Measurements from ENCODE around the gene MYH14. TPM values are rescaled to one million over a fixed set of nuclear protein-coding genes. Genes with fewer than 3 reads are reported as not detected.
"Not testable (repeated sequence)": the region's sequence is repeated elsewhere in the genome, so short reads cannot be mapped to it uniquely, and the experiment has no call there.

The MYH14 gene
- total RNA-seq, 5 donors from 2014 or later (not counting 1 experiment from before 2014, with no cell fraction given): 0.23 to 0.79 (median 0.70) TPM; not detected in 2

DNA sequence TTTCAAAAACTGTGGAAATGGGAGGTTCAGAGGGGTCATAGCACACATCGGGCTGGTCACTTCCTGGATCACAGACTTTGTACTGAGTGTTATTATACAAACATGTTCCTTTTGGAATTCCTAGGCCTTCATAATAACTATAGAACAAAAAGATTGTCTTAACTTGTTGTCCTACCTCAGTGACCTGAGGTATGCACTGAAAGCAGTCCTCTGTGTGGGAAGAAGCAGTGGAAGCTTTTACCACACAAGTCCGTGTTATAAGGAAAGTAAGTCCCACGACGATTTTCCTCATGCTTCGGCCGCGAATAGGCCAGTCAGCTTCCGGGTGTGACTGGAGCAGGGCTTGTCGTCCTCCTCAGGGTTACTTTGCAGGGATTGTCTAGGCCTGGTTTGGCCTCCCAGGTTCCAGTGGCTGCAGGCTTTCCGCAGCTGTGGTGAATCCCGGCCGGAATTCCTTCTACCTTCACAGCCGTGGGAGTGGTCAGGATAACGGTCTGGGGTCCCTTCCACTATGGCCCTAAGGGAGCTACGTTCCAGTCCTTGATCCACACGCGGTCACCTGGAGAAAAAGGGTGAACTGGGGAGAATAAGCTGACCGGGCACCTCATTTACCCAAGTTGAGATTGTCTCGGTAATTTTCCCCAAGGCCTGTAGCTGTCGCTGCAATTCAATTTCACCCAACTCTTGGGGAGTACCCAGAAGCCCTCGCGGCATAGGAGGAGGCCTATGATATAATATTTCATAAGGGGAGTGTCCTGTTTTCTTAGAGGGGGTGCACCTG, 146.0 kb downstream of the MYH14 start:
- Histone ChIP-seq H3K27me3 (replicated peaks in 1 of 2; ENCODE audit: control insufficient read depth in 2 of 2, extremely low read depth in 1 of 2, insufficient read depth in 2 of 2, low read length in 1 of 2) (peaks cover 0 to 15% of the 10 kb centered on the region in 2 experiments), H3K27ac (ENCODE audit: low read length) (no peak overlapping the region), H3K4me1 (ENCODE audit: control insufficient read depth in 1 of 2, extremely low read depth in 1 of 2, insufficient read depth in 2 of 2, low read length in 2 of 2) (peaks cover 0 to 4% of the 10 kb centered on the region in 2 experiments), H3K36me3 (ENCODE audit: control insufficient read depth in 2 of 2, extremely low read depth in 1 of 2, insufficient read depth in 1 of 2, low read length in 1 of 2) (no peaks in the 10 kb centered on the region), H3K4me3 (ENCODE audit: control insufficient read depth in 1 of 2, extremely low read depth in 1 of 2, low read length in 1 of 2) (no peak overlapping the region), H3K9me3 (no peaks in the 10 kb centered on the region)
- 79% methylated on average over 8 of the region's 22 CpGs for WGBS (ENCODE audit: insufficient coverage)
- H3K4me3 Mint-ChIP-seq: no peak overlapping the region
- ChIA-PET CTCF (no interaction called here), POLR2A (no interaction called here)
- no peak overlapping the region for H3K27ac Mint-ChIP-seq
- ATAC-seq (replicated peaks in 1 of 4) (no peak), DNase-seq (no peak)
- no peaks in the 10 kb centered on the region for H3K36me3 Mint-ChIP-seq
- no peaks in the 10 kb centered on the region for H3K27me3 Mint-ChIP-seq
- H3K9me3 Mint-ChIP-seq: peaks cover 3 to 6% (median 5%) of the 10 kb centered on the region in 3 donors
- peaks cover 10 to 17% (median 12%) of the 10 kb centered on the region in 3 donors for H3K4me1 Mint-ChIP-seq

DNA sequence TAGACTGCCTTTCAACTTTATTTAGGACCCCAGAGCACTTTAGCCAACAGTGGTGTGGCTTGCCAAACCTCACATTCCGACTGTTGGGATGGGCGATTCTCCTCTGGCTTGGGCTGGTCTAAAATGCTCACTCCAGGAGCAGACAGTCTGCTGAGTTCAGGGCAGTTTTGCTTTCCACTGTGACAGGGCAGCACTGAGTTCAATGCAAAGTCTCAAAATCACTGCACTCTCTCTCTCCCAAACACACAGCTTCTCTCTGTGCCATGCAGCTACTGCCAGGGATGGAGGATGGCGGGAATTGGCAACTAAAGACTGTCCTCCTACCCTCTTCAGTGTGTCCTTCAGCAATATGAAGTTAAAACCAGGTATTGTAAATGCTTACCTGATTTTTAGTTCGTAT, 148.8 kb downstream of the MYH14 start:
- H3K36me3 ChIP-seq (ENCODE audit: control insufficient read depth in 2 of 2, extremely low read depth in 1 of 2, insufficient read depth in 1 of 2, low read length in 1 of 2): no peaks in the 10 kb centered on the region
- H3K36me3 Mint-ChIP-seq: no peaks in the 10 kb centered on the region
- ChIA-PET POLR2A (interaction anchor here in 1 of 2 donors (0.6 kb wide), 1 partner anchor 8 kb away, joined by 4 read pairs; no protein-coding TSS in a partner anchor), CTCF (no interaction called here)
- WGBS (ENCODE audit: insufficient coverage): 90% methylated on average over 2 of the region's 4 CpGs
- H3K27ac Mint-ChIP-seq: no peak overlapping the region
- H3K27me3 Mint-ChIP-seq: no peaks in the 10 kb centered on the region
- H3K4me3 Mint-ChIP-seq: no peak overlapping the region
- no peaks in the 10 kb centered on the region for H3K9me3 Mint-ChIP-seq
- no peaks in the 10 kb centered on the region for H3K9me3 ChIP-seq
- no peaks in the 10 kb centered on the region for H3K4me1 ChIP-seq (ENCODE audit: control insufficient read depth in 1 of 2, extremely low read depth in 1 of 2, insufficient read depth in 2 of 2, low read length in 2 of 2)
- peaks cover 8 to 9% (median 8%) of the 10 kb centered on the region in 3 donors for H3K4me1 Mint-ChIP-seq
- peaks cover 0 to 13% of the 10 kb centered on the region in 2 experiments for H3K27me3 ChIP-seq (replicated peaks in 1 of 2; ENCODE audit: control insufficient read depth in 2 of 2, extremely low read depth in 1 of 2, insufficient read depth in 2 of 2, low read length in 1 of 2)
- H3K4me3 ChIP-seq (ENCODE audit: control insufficient read depth in 1 of 2, extremely low read depth in 1 of 2, low read length in 1 of 2): no peak overlapping the region
- DNase-seq (no peak), ATAC-seq (replicated peaks in 1 of 4) (no peak)
- H3K27ac ChIP-seq (ENCODE audit: low read length): no peak overlapping the region

DNA sequence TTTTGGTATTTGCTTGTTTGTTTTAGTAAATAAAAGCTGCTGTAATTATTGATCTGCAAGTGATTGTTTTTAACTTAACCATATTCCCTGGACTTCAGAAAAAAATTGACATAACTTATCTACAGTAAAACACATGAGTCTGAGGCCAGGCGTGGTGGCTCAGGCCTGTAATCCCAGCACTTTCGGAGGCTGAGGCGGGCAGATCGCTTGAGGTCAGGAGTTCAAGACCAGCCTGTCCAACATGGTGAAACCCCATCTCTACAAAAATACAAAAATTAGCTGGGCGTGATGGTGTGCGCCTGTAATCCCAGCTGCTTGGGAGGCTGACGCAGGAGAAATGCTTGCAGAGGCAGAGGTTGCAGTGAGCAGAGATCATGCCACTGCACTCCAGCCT, 150.1 kb downstream of the MYH14 start:
- H3K27me3 Mint-ChIP-seq, POLR2A ChIA-PET: not testable (repeated sequence)

DNA sequence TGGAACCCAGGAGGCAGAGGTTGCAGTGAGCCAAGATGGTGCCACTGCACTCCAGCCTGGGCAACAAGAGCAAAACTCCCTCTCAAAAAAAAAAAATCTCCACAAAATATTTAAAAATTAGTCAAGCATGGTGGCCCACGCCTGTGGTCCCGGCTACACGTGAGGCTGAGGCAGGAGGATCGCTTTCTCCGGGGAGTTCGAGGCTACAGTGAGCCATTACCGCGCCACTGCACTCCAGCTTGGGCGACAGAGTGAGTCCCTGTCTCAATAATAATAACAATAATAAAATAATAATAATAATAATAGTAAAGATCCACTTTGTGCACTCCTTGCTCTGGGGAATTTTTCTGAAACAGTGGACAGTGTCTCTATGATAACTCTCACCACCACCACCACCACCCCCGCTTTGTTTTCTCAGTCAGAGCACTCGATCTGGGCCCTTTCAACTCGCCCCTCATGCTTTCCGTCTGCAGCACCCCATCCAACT, 153.3 kb downstream of the MYH14 start:
- peaks cover 2 to 30% of the 10 kb centered on the region in 2 experiments for H3K4me1 ChIP-seq (ENCODE audit: control insufficient read depth in 1 of 2, extremely low read depth in 1 of 2, insufficient read depth in 2 of 2, low read length in 2 of 2)
- DNase-seq (no peak), ATAC-seq (replicated peaks in 1 of 4) (no peak)
- Mint-ChIP-seq H3K36me3 (no peaks in the 10 kb centered on the region), H3K4me1 (peaks cover 26 to 38% (median 34%) of the 10 kb centered on the region in 3 donors), H3K9me3 (no peaks in the 10 kb centered on the region), H3K4me3 (peak overlapping the region; percentile 90 to 93 (median 92)), H3K27ac (peak overlapping the region in 1 of 2 donors; percentile 96), H3K27me3 (peaks cover 0 to 1% of the 10 kb centered on the region in 2 donors)
- POLR2A ChIA-PET: interaction anchor here in 1 of 2 donors (1.3 kb wide), 1 partner anchor 19 kb away, joined by 3 read pairs; no protein-coding TSS in a partner anchor
- H3K9me3 ChIP-seq: no peaks in the 10 kb centered on the region
- peak overlapping the region; percentile 94 for H3K27ac ChIP-seq (ENCODE audit: low read length)
- no peaks in the 10 kb centered on the region for H3K36me3 ChIP-seq (ENCODE audit: control insufficient read depth in 2 of 2, extremely low read depth in 1 of 2, insufficient read depth in 1 of 2, low read length in 1 of 2)
- CTCF ChIA-PET: interaction anchor here (0.6 to 1.4 kb wide), 12 partner anchors 9 to 427 kb away, joined by 3 to 10 read pairs (median 4); partner anchors contain the start of genes NAPSA (in 1 of the 2) and NR1H2 (in 1 of the 2)
- no peaks in the 10 kb centered on the region for H3K27me3 ChIP-seq (replicated peaks in 1 of 2; ENCODE audit: control insufficient read depth in 2 of 2, extremely low read depth in 1 of 2, insufficient read depth in 2 of 2, low read length in 1 of 2)
- peak overlapping the region in 1 of 2 donors; percentile 71 for H3K4me3 ChIP-seq (ENCODE audit: control insufficient read depth in 1 of 2, extremely low read depth in 1 of 2, low read length in 1 of 2)
- 0% methylated on average over 3 of the region's 13 CpGs for WGBS (ENCODE audit: insufficient coverage)

More for the DNA sequence above, 150.1 kb downstream of the MYH14 start:
- Histone ChIP-seq H3K27me3 (replicated peaks in 1 of 2; ENCODE audit: control insufficient read depth in 2 of 2, extremely low read depth in 1 of 2, insufficient read depth in 2 of 2, low read length in 1 of 2) (peaks cover 0 to 13% of the 10 kb centered on the region in 2 experiments), H3K4me1 (ENCODE audit: control insufficient read depth in 1 of 2, extremely low read depth in 1 of 2, insufficient read depth in 2 of 2, low read length in 2 of 2) (peaks cover 0 to 11% of the 10 kb centered on the region in 2 experiments)
- not testable (repeated sequence) for DNase-seq; H3K27ac ChIP-seq (ENCODE audit: low read length); H3K4me3 Mint-ChIP-seq; H3K4me3 ChIP-seq (ENCODE audit: control insufficient read depth in 1 of 2, extremely low read depth in 1 of 2, low read length in 1 of 2); H3K27ac Mint-ChIP-seq; H3K9me3 ChIP-seq; ATAC-seq (replicated peaks in 1 of 4); H3K36me3 Mint-ChIP-seq; H3K9me3 Mint-ChIP-seq; H3K36me3 ChIP-seq (ENCODE audit: control insufficient read depth in 2 of 2, extremely low read depth in 1 of 2, insufficient read depth in 1 of 2, low read length in 1 of 2)
- H3K4me1 Mint-ChIP-seq: peaks cover 4 to 12% (median 10%) of the 10 kb centered on the region in 3 donors
- WGBS (ENCODE audit: insufficient coverage): 90% methylated on average over 7 of the region's 7 CpGs
- CTCF ChIA-PET: interaction anchor here (0.6 kb wide), 2 partner anchors 11 to 17 kb away, joined by 4 read pairs; no protein-coding TSS in a partner anchor

DNA sequence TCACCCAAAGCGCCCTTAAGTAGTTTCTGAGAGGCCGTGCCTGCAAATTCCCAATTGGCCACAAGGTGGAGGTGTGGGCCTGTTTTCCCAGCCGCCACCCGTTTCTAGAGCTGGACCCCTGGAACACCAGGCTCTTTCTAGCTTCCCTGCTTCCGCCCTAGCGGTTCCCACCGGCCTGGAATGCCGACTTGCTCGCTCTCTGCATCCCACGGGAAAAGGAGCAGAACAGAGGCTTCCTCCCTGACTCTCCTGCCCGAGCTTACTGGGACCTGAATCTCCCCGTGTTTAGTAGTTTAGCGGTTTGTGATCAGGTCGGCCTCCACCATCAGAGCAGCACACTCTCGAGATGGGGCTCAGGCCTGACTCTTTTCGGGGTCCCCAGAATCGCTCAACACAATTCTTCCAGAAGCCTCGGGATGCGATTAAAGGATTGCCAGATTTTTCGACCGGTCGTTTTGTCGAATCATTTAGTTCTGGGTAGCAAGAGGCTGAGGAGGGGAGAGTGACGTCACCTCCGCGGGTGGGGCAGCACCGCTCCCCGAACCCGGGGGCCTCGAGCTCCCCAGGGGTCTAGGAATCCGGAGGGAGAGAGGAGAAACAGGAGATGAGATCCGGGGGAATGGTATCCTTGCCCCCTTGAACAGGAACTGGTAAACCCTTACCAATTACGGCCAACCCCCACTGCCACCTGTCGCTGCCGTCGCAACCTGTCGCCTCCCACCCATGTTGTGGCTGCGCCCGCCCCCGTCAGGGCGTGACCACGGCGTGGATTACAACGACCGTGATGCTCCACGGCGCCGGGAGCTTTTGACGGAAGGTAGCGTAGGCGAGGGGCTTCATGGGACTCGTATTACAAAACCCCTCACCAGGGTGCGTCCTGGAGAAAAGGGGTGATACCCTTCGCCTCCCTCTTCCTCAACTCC, 154.0 kb downstream of the MYH14 start:
- no peaks in the 10 kb centered on the region for H3K9me3 Mint-ChIP-seq
- WGBS (ENCODE audit: insufficient coverage): 2% methylated on average over 17 of the region's 54 CpGs
- peak overlapping the region; percentile 71 to 83 for H3K4me3 ChIP-seq (ENCODE audit: control insufficient read depth in 1 of 2, extremely low read depth in 1 of 2, low read length in 1 of 2)

More for the DNA sequence above, 154.0 kb downstream of the MYH14 start:
- no peaks in the 10 kb centered on the region for H3K36me3 ChIP-seq (ENCODE audit: control insufficient read depth in 2 of 2, extremely low read depth in 1 of 2, insufficient read depth in 1 of 2, low read length in 1 of 2)
- Mint-ChIP-seq H3K27me3 (peaks cover 0 to 1% of the 10 kb centered on the region in 2 donors), H3K36me3 (no peaks in the 10 kb centered on the region), H3K4me3 (peak overlapping the region; percentile 90 to 93 (median 92)), H3K4me1 (peaks cover 34 to 45% (median 40%) of the 10 kb centered on the region in 3 donors), H3K27ac (peak overlapping the region; percentile 96 to 97)
- no peaks in the 10 kb centered on the region for H3K9me3 ChIP-seq
- POLR2A ChIA-PET: interaction anchor here in 1 of 2 donors (0.6 to 1.3 kb wide), 4 partner anchors 18 to 543 kb away, joined by 3 to 5 read pairs (median 3); partner anchors contain the start of genes NUP62 and POLD1
- DNase-seq (peak; percentile 80 to 93 (median 87)), ATAC-seq (replicated peaks in 1 of 4) (peak; percentile 87 to 91 (median 88))
- peak overlapping the region; percentile 94 for H3K27ac ChIP-seq (ENCODE audit: low read length)
- CTCF ChIA-PET: interaction anchor here (0.6 to 1.4 kb wide), 14 partner anchors 8 to 426 kb away, joined by 3 to 10 read pairs (median 5); partner anchors contain the start of genes NAPSA (in 1 of the 2) and NR1H2 (in 1 of the 2)
- peaks cover 2 to 30% of the 10 kb centered on the region in 2 experiments for H3K4me1 ChIP-seq (ENCODE audit: control insufficient read depth in 1 of 2, extremely low read depth in 1 of 2, insufficient read depth in 2 of 2, low read length in 2 of 2)
- no peaks in the 10 kb centered on the region for H3K27me3 ChIP-seq (replicated peaks in 1 of 2; ENCODE audit: control insufficient read depth in 2 of 2, extremely low read depth in 1 of 2, insufficient read depth in 2 of 2, low read length in 1 of 2)

All from T-cell (primary cell).